Calu3 (cell line): ENCODE results near the gene LIAS. TPM values are rescaled to one million over a fixed set of nuclear protein-coding genes. Genes with fewer than 3 reads are reported as not detected.

Experiments used
- BruUV-seq: library from RNA; stranded (reverse); fragments of 400-500 nt; replicated peaks from 2 replicates; lab custom pipeline; 2021; lab: Mats Ljungman, UMichigan
- CTCF ChIA-PET: fragments of 300-600 bp; sonication (Branson Sonifier 250); formaldehyde crosslinking; loops from one replicate; lab custom pipeline; 2022; ENCODE audit warnings: antibody characterized with exemption; lab: Charles Lee
- DNase-seq: peaks from one replicate; pipeline ENCODE4 v3.0.0; 2022
- H3K27ac Mint-ChIP-seq: one replicate; pipeline ENCODE4 v1.8.0; 2022; ENCODE audit warnings: mixed read lengths; ENCODE audit not compliant: unreplicated experiment
- H3K27me3 Mint-ChIP-seq: one replicate; pipeline ENCODE4 v1.8.0; 2022; ENCODE audit warnings: mixed read lengths; ENCODE audit not compliant: unreplicated experiment
- H3K36me3 Mint-ChIP-seq: one replicate; pipeline ENCODE4 v1.8.0; 2022; ENCODE audit warnings: mild to moderate bottlenecking, moderate library complexity, mixed read lengths; ENCODE audit not compliant: insufficient read depth, unreplicated experiment
- H3K4me1 Mint-ChIP-seq: one replicate; pipeline ENCODE4 v1.8.0; 2022; ENCODE audit warnings: mild to moderate bottlenecking, low read depth, mixed read lengths; ENCODE audit not compliant: unreplicated experiment
- H3K4me3 Mint-ChIP-seq: one replicate; pipeline ENCODE4 v1.8.0; 2022; ENCODE audit warnings: mild to moderate bottlenecking, low read depth, moderate library complexity, mixed read lengths; ENCODE audit not compliant: unreplicated experiment
- H3K9me3 Mint-ChIP-seq: one replicate; pipeline ENCODE4 v1.8.0; 2022; ENCODE audit warnings: low read depth, mixed read lengths; ENCODE audit not compliant: unreplicated experiment
- CTCF ChIP-seq: fragments of 200-600 bp; IDR thresholded peaks from one replicate; pipeline ENCODE4 v1.8.0; 2022; ENCODE audit warnings: antibody characterized with exemption; ENCODE audit not compliant: unreplicated experiment
- intact Hi-C: fragments of 100-400 bp; cut with micrococcal nuclease; formaldehyde crosslinking; loops from one replicate; pipeline ENCODE4 v1.10.0; 2022; ENCODE audit not compliant: unreplicated experiment
- microRNA-seq: library from miRNA; unstranded; fragments of <30 nt; microRNA quantifications from one replicate; pipeline ENCODE4 v1.2.0, GENCODE V29; 2022
- total RNA-seq: library from RNA; stranded (reverse); gene quantifications from 2 replicates; pipeline ENCODE4 v1.2.3, GENCODE V29; 2022

Gene LIAS
- total RNA-seq, 1 experiment from 2014 or later: 10.0 TPM

GRCh38 chr4:39527296-39528060 lies 68.6 kb downstream of the LIAS start, which contains the start of gene UGDH:
Gene UGDH (minus strand): TSS chr4:39527439. CDS start chr4:39521512, 5,927 bp downstream.
- H3K4me1 Mint-ChIP-seq: no peaks in the 10 kb centered on the region
- H3K27ac Mint-ChIP-seq: peak within 1 kb of the TSS; percentile 97
- no peak for TF ChIP-seq CTCF
- no TSS peak for BruUV-seq
- intact Hi-C loops: loop anchor here (5.0 kb wide), 1 partner anchor 110 kb away; the partner anchor contains the start of gene SMIM14
- DNase-seq: peak; percentile 96
- peak within 1 kb of the TSS; percentile 87 for H3K4me3 Mint-ChIP-seq
- peaks cover 60% of the 10 kb centered on the region for H3K36me3 Mint-ChIP-seq
- no peaks in the 10 kb centered on the region for H3K27me3 Mint-ChIP-seq
- CTCF ChIA-PET: interaction anchor here (0.5 to 1.0 kb wide), 5 partner anchors 13 to 104 kb away, joined by 3 to 5 read pairs (median 3); no protein-coding TSS in a partner anchor
- H3K9me3 Mint-ChIP-seq: peaks cover 7% of the 10 kb centered on the region

GRCh38 chr4:39528061-39528465 lies 69.2 kb downstream of the LIAS start:
- DNase-seq: no peak
- Mint-ChIP-seq H3K27ac (peak overlapping the region; percentile 73), H3K9me3 (peaks cover 7% of the 10 kb centered on the region), H3K27me3 (no peaks in the 10 kb centered on the region), H3K4me3 (peak overlapping the region; percentile 87), H3K36me3 (peaks cover 66% of the 10 kb centered on the region), H3K4me1 (no peaks in the 10 kb centered on the region)
- CTCF ChIA-PET: no interaction called here
- no peak for TF ChIP-seq CTCF
- BruUV-seq: TSS peak; percentile 71
- intact Hi-C loops: loop anchor here (5.0 kb wide), 1 partner anchor 109 kb away; the partner anchor contains the start of gene SMIM14

Small RNA genes within 50 kb of the gene (microRNA-seq; reads per million reads assigned to microRNA genes)
- gene MIR5591: not detected

Other genes starting within 250 kb of the LIAS start
- gene RFC1, start 92.7 kb upstream of the LIAS start, total RNA-seq: 33.3 and 37.0 TPM in 2 replicates
- 0.07 and 0.09 TPM in 2 replicates for gene KLB, start 52.1 kb upstream of the LIAS start, total RNA-seq
- 421 and 485 TPM in 2 replicates for gene RPL9, start 134 bp upstream of the LIAS start, total RNA-seq
- gene UGDH, start 68.4 kb downstream of the LIAS start, total RNA-seq: 71.8 and 77.3 TPM in 2 replicates
- 19.5 and 22.2 TPM in 2 replicates for gene SMIM14, start 179.8 kb downstream of the LIAS start, total RNA-seq
- gene UBE2K, start 239.1 kb downstream of the LIAS start, total RNA-seq: 66.9 and 77.7 TPM in 2 replicates